K562 (cell line): ENCODE data around the gene TSPAN1. TPM values are rescaled to one million over a fixed set of nuclear protein-coding genes. Genes with fewer than 3 reads are reported as not detected.

Source experiments
- ATAC-seq: fragments of 200-7000 bp; cut with Tn5 transposase; 3 replicates; pipeline ENCODE4 v1.9.1; 2020; ENCODE audit warnings: moderate library complexity
- BruUV-seq: library from RNA; stranded (reverse); fragments of 400-500 nt; replicated peaks from 2 replicates; lab custom pipeline; 2021; lab: Mats Ljungman, UMichigan
- CTCF ChIA-PET: fragments of 300-600 bp; formaldehyde crosslinking; extraction: SDS; loops from one replicate; lab custom pipeline; 2021; ENCODE audit warnings: low intra/inter-chr PET ratio; lab: Yijun Ruan, JAX
- POLR2A ChIA-PET: fragments of 300-600, 350-650 bp; sonication (Branson Sonifier 250); formaldehyde crosslinking; extraction: SDS; loops from one replicate; lab custom pipeline; 2021; ENCODE audit warnings: antibody characterized with exemption, inconsistent platforms; lab: Yijun Ruan, JAX
- DNase-seq, 4 experiments: peaks; one replicate each; pipeline versions ENCODE4 v3.0.0 to v3.0.0-alpha.2; 2011 to 2018; ENCODE audit warnings: low spot score in 3 of 4, mixed read lengths in 3 of 4; ENCODE audit errors: extremely low read depth in 1 of 4
- FAIRE-seq: peaks from 2 replicates; lab custom pipeline; 2011; peaks lifted over from hg19 to GRCh38; lab: Jason Lieb, UNC
- H2AFZ ChIP-seq: 2 replicates; pipeline ENCODE4 v1.6.0; 2011; ENCODE audit warnings: low read depth, low read length, control low read depth, inconsistent platforms
- H3K27ac ChIP-seq: fragments of 200-600 bp; 3 replicates; pipeline ENCODE4 v1.8.0; 2011; ENCODE audit warnings: low read depth, mild to moderate bottlenecking, control low read depth, inconsistent platforms, low read length, moderate library complexity, mixed read lengths; ENCODE audit errors: extremely low read depth
- H3K27me3 ChIP-seq, 2 experiments: fragments of 300-600 bp in 1 of 2; 2 replicates in 1 of 2; 3 replicates in 1 of 2; pipeline versions ENCODE4 v1.6.0 to v1.8.0; 2011; ENCODE audit warnings: inconsistent platforms in 2 of 2, low read length in 2 of 2, mild to moderate bottlenecking in 1 of 2, mixed read lengths in 1 of 2, moderate library complexity in 1 of 2; ENCODE audit not compliant: control insufficient read depth in 2 of 2, insufficient read depth in 2 of 2
- H3K36me3 ChIP-seq: fragments of 300-600 bp; 3 replicates; pipeline ENCODE4 v1.8.0; 2011; ENCODE audit warnings: mild to moderate bottlenecking, low read length, inconsistent platforms; ENCODE audit not compliant: control insufficient read depth, insufficient read depth
- H3K4me1 ChIP-seq, 2 experiments: fragments of 200-600 bp in 1 of 2; replicated peaks in 1 of 2; 2 replicates in 1 of 2; 3 replicates in 1 of 2; pipeline versions ENCODE4 v1.5.1 to v1.8.0; 2011; ENCODE audit warnings: inconsistent platforms in 2 of 2, low read length in 2 of 2, mild to moderate bottlenecking in 1 of 2, mixed read lengths in 1 of 2, moderate library complexity in 1 of 2; ENCODE audit not compliant: control insufficient read depth in 2 of 2, insufficient read depth in 2 of 2
- H3K4me2 ChIP-seq: 2 replicates; pipeline ENCODE4 v1.6.1; 2011; ENCODE audit warnings: low read length, control low read depth, inconsistent platforms, mixed read lengths; ENCODE audit not compliant: insufficient read depth
- H3K4me3 ChIP-seq: fragments of 200-600 bp; sonication (generic), shearing (Covaris generic); 2 replicates; pipeline ENCODE4 v1.5.1; 2016; ENCODE audit warnings: control low read depth, inconsistent platforms
- H3K79me2 ChIP-seq: fragments of 200-600 bp; 3 replicates; pipeline ENCODE4 v1.8.0; 2011; ENCODE audit warnings: low read length, inconsistent platforms; ENCODE audit not compliant: control insufficient read depth, insufficient read depth
- H3K9ac ChIP-seq, 2 experiments: 2 replicates each; pipeline versions ENCODE4 v1.6.0 to v1.6.1; 2011; ENCODE audit warnings: low read depth in 2 of 2, low read length in 2 of 2, control low read depth in 1 of 2, inconsistent platforms in 1 of 2, mild to moderate bottlenecking in 1 of 2, mixed read lengths in 1 of 2; ENCODE audit not compliant: insufficient read depth in 1 of 2
- H3K9me1 ChIP-seq: one replicate; pipeline ENCODE4 v1.6.0; 2011; ENCODE audit warnings: inconsistent platforms, mild to moderate bottlenecking, low read length, moderate library complexity; ENCODE audit not compliant: control insufficient read depth, insufficient read depth
- H3K9me3 ChIP-seq: replicated peaks from 2 replicates; pipeline ENCODE4 v1.5.1; 2011; ENCODE audit warnings: low read depth, low read length, inconsistent platforms; ENCODE audit not compliant: control insufficient read depth, insufficient read depth
- H4K20me1 ChIP-seq: replicated peaks from 2 replicates; pipeline ENCODE4 v1.6.1; 2011; ENCODE audit warnings: low read length, inconsistent platforms, mixed read lengths; ENCODE audit not compliant: control insufficient read depth, insufficient read depth
- ARID2 ChIP-seq: fragments of 450-650 bp; IDR thresholded peaks from 2 replicates; pipeline ENCODE4 v1.6.1; 2017; ENCODE audit warnings: antibody characterized with exemption, mild to moderate bottlenecking
- CEBPZ ChIP-seq: fragments of 150-350 bp; IDR thresholded peaks from 2 replicates; pipeline ENCODE4 v1.6.1; 2014; ENCODE audit warnings: low read depth, mild to moderate bottlenecking, low read length, borderline replicate concordance
- GABPB1 ChIP-seq: sonication (generic); formaldehyde crosslinking; IDR thresholded peaks from 2 replicates; pipeline ENCODE4 v1.8.0; 2022; ENCODE audit warnings: mild to moderate bottlenecking, missing genetic modification reagents
- HNRNPUL1 ChIP-seq: fragments of 200-400 bp; formaldehyde crosslinking; IDR thresholded peaks from 2 replicates; pipeline ENCODE4 v1.6.1; 2017; ENCODE audit warnings: low read length
- KLF13 ChIP-seq: fragments of 450-650 bp; IDR thresholded peaks from 2 replicates; pipeline ENCODE4 v1.6.1; 2016; ENCODE audit warnings: missing genetic modification characterization, low read depth, mild to moderate bottlenecking, missing compliant biosample characterization, moderate library complexity, borderline replicate concordance
- NFRKB ChIP-seq: fragments of 450-650 bp; IDR thresholded peaks from 2 replicates; pipeline ENCODE4 v1.6.1; 2016; ENCODE audit warnings: low read depth
- SIX5 ChIP-seq, 2 experiments: IDR thresholded peaks; 2 replicates each; pipeline ENCODE4 v1.6.1; 2011; ENCODE audit warnings: low read length in 2 of 2, borderline replicate concordance in 1 of 2, low read depth in 1 of 2, mild to moderate bottlenecking in 1 of 2, moderate library complexity in 1 of 2; ENCODE audit not compliant: insufficient read depth in 1 of 2
- SMC3 ChIP-seq: conservative IDR thresholded peaks from 2 replicates; pipeline ENCODE4 v1.6.1; 2011; ENCODE audit warnings: low read depth, low read length, improper control_type of control experiment; ENCODE audit not compliant: insufficient read depth
- SUPT5H ChIP-seq: fragments of 450-650 bp; IDR thresholded peaks from 2 replicates; pipeline ENCODE4 v1.6.1; 2016
- ZNF274 ChIP-seq: IDR thresholded peaks from 2 replicates; pipeline ENCODE4 v1.6.1; 2011; ENCODE audit warnings: low read depth, mild to moderate bottlenecking, low read length, moderate library complexity, borderline replicate concordance
- WGBS: fragments of 100-300 bp; shearing (Covaris generic); methylation state at CpG from one replicate; pipeline ENCODE4 v1.1.6; 2016; ENCODE audit warnings: low coverage, mixed read lengths; ENCODE audit not compliant: insufficient coverage; ENCODE audit errors: missing lambda C conversion rate; 5-methylcytosine and 5-hydroxymethylcytosine counted together
- in situ Hi-C: fragments of 300-500 bp; cut with MboI; formaldehyde crosslinking; loops from 4 replicates; pipeline ENCODE4 v1.15.0; 2018; ENCODE audit warnings: inconsistent platforms, mixed read lengths
- intact Hi-C: fragments of 100-400 bp; cut with micrococcal nuclease; formaldehyde crosslinking; loops from 2 replicates; pipeline ENCODE4 v1.14.2; 2022
- polyA plus RNA-seq, 8 experiments: library from polyadenylated mRNA; depleted of rRNA in 4 of 8; stranded (reverse) in 5 of 8; unstranded in 3 of 8; fragments of >200 nt; fragmentation: Nextera tagmentation in 2 of 8; fragmentation: Illumina TruSeq in 1 of 8; extraction: Ambion mirVana in 2 of 8; extraction: Trizol in 1 of 8; gene quantifications; 2 replicates each; pipeline versions ENCODE4 v1.2.1 to v1.2.3, GENCODE V29; 2011 to 2014; ENCODE audit warnings: inconsistent platforms in 1 of 8, missing spikeins in 1 of 8
- total RNA-seq, 7 experiments: library from RNA; depleted of rRNA in 6 of 7; stranded (reverse); fragments of >200 nt in 6 of 7; fragmentation: Illumina TruSeq in 2 of 7; extraction: Trizol in 2 of 7; gene quantifications; 2 replicates each; pipeline versions ENCODE4 v1.2.1 to v1.2.3, GENCODE V29; 2011 to 2021; ENCODE audit warnings: low replicate concordance in 1 of 7

Gene TSPAN1
- total and polyA plus RNA-seq, 9 of the 15 experiments (the other 6 are each of a cell fraction or from before 2014, with no cell fraction given), result 0.58 TPM; not detected in 8

GRCh38 chr1:46179138-46180081 lies 4.5 kb downstream of the TSPAN1 start (continued):
- TF ChIP-seq SIX5 (IDR thresholded peaks at IDR 0.05; ENCODE audit: borderline replicate concordance in 1 of 2, insufficient read depth in 1 of 2, low read depth in 1 of 2, low read length in 2 of 2), result no peak
- no peak for TF ChIP-seq ZNF274
- TF ChIP-seq NFRKB, result no peak
- TF ChIP-seq SUPT5H, result no peak
- no peak for TF ChIP-seq GABPB1 (CRISPR knock-in tag)
- TF ChIP-seq HNRNPUL1, result no peak

DNA sequence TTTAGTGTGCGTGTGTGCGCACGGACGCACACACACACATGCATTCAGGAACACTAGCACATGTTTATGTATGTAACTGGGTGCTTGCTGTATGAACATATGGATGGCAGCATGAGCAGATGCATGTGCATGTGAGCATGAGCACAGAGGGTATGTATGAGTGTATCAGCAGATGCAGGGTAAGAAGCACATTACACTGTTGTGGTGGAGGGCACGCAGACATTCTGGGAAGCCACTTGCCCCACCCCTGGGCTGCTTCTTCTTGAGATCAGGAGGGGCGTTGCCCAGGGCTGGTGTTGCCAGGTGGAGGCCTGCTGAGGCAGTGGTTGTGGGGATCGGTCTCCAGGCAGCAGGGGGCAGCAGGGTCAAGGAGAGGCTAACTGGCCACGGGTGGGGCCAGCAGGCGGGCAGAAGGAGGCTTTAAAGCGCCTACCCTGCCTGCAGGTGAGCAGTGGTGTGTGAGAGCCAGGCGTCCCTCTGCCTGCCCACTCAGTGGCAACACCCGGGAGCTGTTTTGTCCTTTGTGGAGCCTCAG lies 5.3 kb downstream of the TSPAN1 start:
- Histone ChIP-seq H3K27ac (no peak overlapping the region), H3K9ac (peak overlapping the region in 1 of 2 experiments; percentile 76; a peak in 2 of 4 replicates)
- TF ChIP-seq CEBPZ (no peak), SMC3 (peak; percentile 75), KLF13 (peak; percentile 49; the same call in 1 of the 2 replicates), ARID2 (0 out of 2 replicates have a peak, but pooled peaks have one; percentile 26)

More for the DNA sequence above, 5.3 kb downstream of the TSPAN1 start:
- 24% methylated on average over 12 of the region's 12 CpGs for whole genome bisulfite sequencing
- Histone ChIP-seq H3K79me2 (no peaks in the 10 kb centered on the region), H2AFZ (no peak overlapping the region), H3K4me1 (peaks cover 17 to 19% of the 10 kb centered on the region in 2 experiments), H3K36me3 (no peaks in the 10 kb centered on the region), H3K9me1 (peaks cover 2% of the 10 kb centered on the region), H3K27me3 (no peaks in the 10 kb centered on the region), H3K9me3 (no peaks in the 10 kb centered on the region), H3K4me3 (no peak overlapping the region), H4K20me1 (no peaks in the 10 kb centered on the region), H3K4me2 (peak overlapping the region; percentile 7; the same call in 1 of the 2 replicates)
- BruUV-seq, result no TSS peak
- peak; percentile 49 for FAIRE-seq
- intact Hi-C loops, result loop anchor here (1.0 to 5.0 kb wide), 3 partner anchors 19 to 167 kb away; partner anchors contain the start of gene POMGNT1
- peak; percentile 82 for ATAC-seq
- in situ Hi-C loops, result loop anchor here (25.0 kb wide), 1 partner anchor 543 kb away; no protein-coding TSS in a partner anchor
- CTCF ChIA-PET, result interaction anchor here (0.6 to 5.1 kb wide), 11 partner anchors 34 to 811 kb away, joined by 3 to 157 read pairs (median 3); no protein-coding TSS in a partner anchor
- POLR2A ChIA-PET, result interaction anchor here (1.1 kb wide), 1 partner anchor 48 kb away, joined by 4 read pairs; the partner anchor contains the start of gene PIK3R3
- DNase-seq, result peak; percentile 74 to 83 (median 78)
